PC-3 (cell line): Measurements from ENCODE around the gene ZNF341. TPM values are rescaled to one million over a fixed set of nuclear protein-coding genes. Genes with fewer than 3 reads are reported as not detected.
"Not testable (repeated sequence)": the region's sequence is repeated elsewhere in the genome, so short reads cannot be mapped to it uniquely, and the experiment has no call there.

Experiments
- ATAC-seq: fragments of 200-7000 bp; cut with Tn5 transposase; 2 replicates; pipeline ENCODE4 v1.9.1; 2020; ENCODE audit warnings: mild to moderate bottlenecking, moderate library complexity
- BruUV-seq: library from RNA; stranded (reverse); fragments of 400-500 nt; replicated peaks from 2 replicates; lab custom pipeline; 2021; lab: Mats Ljungman, UMichigan
- CTCF ChIA-PET: fragments of 300-600 bp; sonication (Branson Sonifier 250); formaldehyde crosslinking; loops from one replicate; lab custom pipeline; 2022; ENCODE audit warnings: antibody characterized with exemption; lab: Charles Lee
- POLR2A ChIA-PET: fragments of 300-600 bp; sonication (Branson Sonifier 250); formaldehyde crosslinking; loops from one replicate; lab custom pipeline; 2022; ENCODE audit warnings: antibody characterized with exemption; ENCODE audit not compliant: unreplicated experiment; lab: Charles Lee
- DNase-seq: peaks from one replicate; pipeline ENCODE4 v3.0.0-alpha.2; 2015
- H2AFZ ChIP-seq: fragments of 300-600 bp; sonication (generic); 2 replicates; pipeline ENCODE4 v1.6.0; 2016; ENCODE audit warnings: antibody characterized with exemption, low read length
- H3F3A ChIP-seq: fragments of 300-600 bp; sonication (generic); one replicate; pipeline ENCODE4 v1.6.0; 2017; ENCODE audit warnings: antibody characterized with exemption, low read length, control low read depth, mild to moderate bottlenecking; ENCODE audit not compliant: unreplicated experiment
- H3K27ac ChIP-seq: fragments of 300-600 bp; sonication (generic); 2 replicates; pipeline ENCODE4 v1.5.1; 2016; ENCODE audit warnings: mild to moderate bottlenecking, low read length
- H3K27me3 ChIP-seq: fragments of 300-600 bp; sonication (generic); 2 replicates; pipeline ENCODE4 v1.6.1; 2016; ENCODE audit warnings: low read length, mixed read lengths
- H3K36me3 ChIP-seq: fragments of 300-600 bp; sonication (generic); 2 replicates; pipeline ENCODE4 v1.6.1; 2016; ENCODE audit warnings: low read depth, mixed run types, low read length, mixed read lengths
- H3K4me1 ChIP-seq: fragments of 300-600 bp; sonication (generic); 2 replicates; pipeline ENCODE4 v1.5.1; 2016; ENCODE audit warnings: low read length; ENCODE audit not compliant: insufficient read depth
- H3K4me2 ChIP-seq: fragments of 300-600 bp; sonication (generic); 2 replicates; pipeline ENCODE4 v1.6.0; 2016; ENCODE audit warnings: low read length
- H3K4me3 ChIP-seq: fragments of 300-600 bp; sonication (generic); 2 replicates; pipeline ENCODE4 v1.5.1; 2016; ENCODE audit warnings: mild to moderate bottlenecking, low read length, mixed read lengths
- H3K79me2 ChIP-seq: fragments of 300-600 bp; sonication (generic); 2 replicates; pipeline ENCODE4 v1.6.1; 2017; ENCODE audit warnings: low read length, mixed read lengths
- H3K9ac ChIP-seq: fragments of 300-600 bp; sonication (generic); 2 replicates; pipeline ENCODE4 v1.6.0; 2016; ENCODE audit warnings: mild to moderate bottlenecking, low read length
- H3K9me2 ChIP-seq: fragments of 300-600 bp; sonication (generic); replicated peaks from 2 replicates; pipeline ENCODE4 v1.6.1; 2016; ENCODE audit warnings: mixed run types, low read length, mixed read lengths
- H3K9me3 ChIP-seq: fragments of 300-600 bp; sonication (generic); 2 replicates; pipeline ENCODE4 v1.6.1; 2016; ENCODE audit warnings: low read length, mixed read lengths
- H4K20me1 ChIP-seq: fragments of 300-600 bp; sonication (generic); 2 replicates; pipeline ENCODE4 v1.6.1; 2016; ENCODE audit warnings: low read length, mixed read lengths
- CTCF ChIP-seq: fragments of 300-600 bp; sonication (generic); conservative IDR thresholded peaks from 2 replicates; pipeline ENCODE4 v1.5.1; 2017; ENCODE audit warnings: antibody characterized with exemption, low read depth, mild to moderate bottlenecking, low read length
- EZH2 ChIP-seq: fragments of 300-600 bp; sonication (generic); IDR thresholded peaks from one replicate; pipeline ENCODE4 v1.6.1; 2017; ENCODE audit warnings: antibody characterized with exemption, mild to moderate bottlenecking, low read length; ENCODE audit not compliant: unreplicated experiment
- EZH2phosphoT487 ChIP-seq: fragments of 300-600 bp; sonication (generic); IDR thresholded peaks from 2 replicates; pipeline ENCODE4 v1.6.1; 2018; ENCODE audit warnings: mild to moderate bottlenecking, antibody characterized with exemption, low read length, borderline replicate concordance
- intact Hi-C: fragments of 100-400 bp; cut with micrococcal nuclease; formaldehyde crosslinking; loops from 2 replicates; pipeline ENCODE4 v1.9.0; 2023
- total RNA-seq: library from RNA; depleted of rRNA; stranded (reverse); fragments of >200 nt; gene quantifications from 2 replicates; pipeline ENCODE4 v1.2.3, GENCODE V29; 2014

The ZNF341 gene
- total RNA-seq, 1 experiment from 2014 or later: 4.4 TPM

- Histone ChIP-seq H3K9me2 (no peaks in the 10 kb centered on the region), H3K27me3 (no peaks in the 10 kb centered on the region), H3K9ac (no peak overlapping the region), H3K4me1 (no peaks in the 10 kb centered on the region), H3K36me3 (no peaks in the 10 kb centered on the region), H4K20me1 (no peaks in the 10 kb centered on the region), H3K4me2 (no peak overlapping the region), H3K79me2 (no peaks in the 10 kb centered on the region), H3F3A (no peaks in the 10 kb centered on the region), H3K9me3 (no peaks in the 10 kb centered on the region), H3K27ac (no peak overlapping the region), H2AFZ (no peak overlapping the region), H3K4me3 (no peak overlapping the region)
- POLR2A ChIA-PET: no interaction called here
- no TSS peak for BruUV-seq
- DNase-seq (no peak), ATAC-seq (no peak)
- intact Hi-C loops: no loop called here
- CTCF ChIA-PET: no interaction called here
- no peak for TF ChIP-seq CTCF
- TF ChIP-seq EZH2: no peak
- no peak for TF ChIP-seq EZH2phosphoT487
Measured at GRCh38 chr20:33697129-33697528, 34.7 kb upstream of the ZNF341 start.

- H3K36me3 ChIP-seq, H3K27me3 ChIP-seq, H3K79me2 ChIP-seq, CTCF ChIA-PET, POLR2A ChIA-PET, H3K4me2 ChIP-seq, H3K4me3 ChIP-seq, DNase-seq, H4K20me1 ChIP-seq, BruUV-seq, intact Hi-C loops, H2AFZ ChIP-seq, H3K9me2 ChIP-seq, H3F3A ChIP-seq, H3K9me3 ChIP-seq, H3K27ac ChIP-seq, H3K9ac ChIP-seq, ATAC-seq, H3K4me1 ChIP-seq: not testable (repeated sequence)
Measured at GRCh38 chr20:33698966-33699365, 32.8 kb upstream of the ZNF341 start.

- DNase-seq, H3K4me3 ChIP-seq, H3K4me2 ChIP-seq, H3K36me3 ChIP-seq, CTCF ChIA-PET, H3K9me2 ChIP-seq, H3K9me3 ChIP-seq, H3K27me3 ChIP-seq, POLR2A ChIA-PET, ATAC-seq, H3K4me1 ChIP-seq, intact Hi-C loops, BruUV-seq, H3K9ac ChIP-seq, H3F3A ChIP-seq, H3K27ac ChIP-seq, H2AFZ ChIP-seq, H4K20me1 ChIP-seq, H3K79me2 ChIP-seq: not testable (repeated sequence)
Measured at GRCh38 chr20:33700696-33701441, 30.9 kb upstream of the ZNF341 start.
